Ishikawa (cell line): ENCODE results near the gene GALNT10.

Experiments used
- CREB1 ChIP-seq: IDR thresholded peaks from 2 replicates; pipeline ENCODE4 v1.6.1; 2012; ENCODE audit warnings: low read depth
- EP300 ChIP-seq: IDR thresholded peaks from 2 replicates; pipeline ENCODE4 v1.6.1; 2012; ENCODE audit warnings: borderline replicate concordance
- FOXM1 ChIP-seq: IDR thresholded peaks from 2 replicates; pipeline ENCODE4 v1.6.1; 2012; ENCODE audit warnings: low read depth, borderline replicate concordance
- MAX ChIP-seq: IDR thresholded peaks from 2 replicates; pipeline ENCODE4 v1.6.1; 2012
- REST ChIP-seq: IDR thresholded peaks from 2 replicates; pipeline ENCODE4 v1.6.1; 2012; ENCODE audit warnings: low read depth, mild to moderate bottlenecking
- TAF1 ChIP-seq: IDR thresholded peaks from 2 replicates; pipeline ENCODE4 v1.6.1; 2012; ENCODE audit warnings: low read depth, mild to moderate bottlenecking
- YY1 ChIP-seq: IDR thresholded peaks from 2 replicates; pipeline ENCODE4 v1.6.1; 2012; ENCODE audit warnings: low read depth

- TF ChIP-seq REST: no peak
- TF ChIP-seq YY1: no peak
- no peak for TF ChIP-seq FOXM1
- TF ChIP-seq CREB1: no peak
- TF ChIP-seq TAF1: no peak
- TF ChIP-seq MAX: no peak
- no peak for TF ChIP-seq EP300
These were observed 14.4 kb upstream of the GALNT10 start for GRCh38 chr5:154176181-154176580.
